Right lobe of liver (tissue), 6 donors: ENCODE results near the gene RTP3. TPM values are rescaled to one million over a fixed set of nuclear protein-coding genes. Genes with fewer than 3 reads are reported as not detected.

Experiments
- ATAC-seq, 4 donors: fragments of 200-7000 bp; cut with Tn5 transposase; one replicate each; pipeline ENCODE4 v1.9.1; 2020; ENCODE audit warnings: mild to moderate bottlenecking in 4 of 4, moderate library complexity in 4 of 4
- DNase-seq, 3 donors: peaks; one replicate each; pipeline ENCODE4 v3.0.0-alpha.2; 2020
- H3K27ac ChIP-seq, 3 donors: fragments of 200-600 bp; one replicate each; pipeline ENCODE4 v1.8.0; 2022
- H3K27me3 ChIP-seq, 2 donors: fragments of 200-600 bp; one replicate each; pipeline ENCODE4 v1.8.0; 2022
- H3K36me3 ChIP-seq, 4 donors: fragments of 200-600 bp; sonication (generic) in 1 of 4; one replicate each; pipeline versions ENCODE4 v1.5.1 to v1.8.0; 2017 to 2022; ENCODE audit warnings: control low read depth in 1 of 4
- H3K4me1 ChIP-seq, 4 donors: fragments of 200-600 bp; sonication (generic) in 1 of 4; one replicate each; pipeline versions ENCODE4 v1.5.1 to v1.8.0; 2017 to 2022; ENCODE audit warnings: control low read depth in 1 of 4
- H3K4me3 ChIP-seq, 3 donors: fragments of 200-600 bp; one replicate each; pipeline ENCODE4 v1.8.0; 2022
- H3K9me3 ChIP-seq, 4 donors: fragments of 200-600 bp; sonication (generic) in 1 of 4; one replicate each; pipeline versions ENCODE4 v1.5.1 to v1.8.0; 2017 to 2022; ENCODE audit warnings: control low read depth in 1 of 4
- CTCF ChIP-seq, 4 donors: fragments of 200-600 bp in 3 of 4; fragments of 450-650 bp in 1 of 4; IDR thresholded peaks; one replicate each; pipeline versions ENCODE4 v1.5.1 to v1.8.0; 2016 to 2022; ENCODE audit warnings: antibody characterized with exemption in 4 of 4, mild to moderate bottlenecking in 2 of 4
- POLR2A ChIP-seq: fragments of 450-650 bp; IDR thresholded peaks from one replicate; pipeline ENCODE4 v1.6.1; 2017; ENCODE audit warnings: antibody characterized with exemption, mild to moderate bottlenecking
- WGBS: methylation state at CpG from one replicate; pipeline ENCODE4 v1.1.6; 2018; ENCODE audit warnings: low coverage, low lambda C conversion rate; ENCODE audit not compliant: insufficient coverage; ENCODE audit errors: missing lambda C conversion rate; 5-methylcytosine and 5-hydroxymethylcytosine counted together
- intact Hi-C, 2 donors: fragments of 100-400 bp; cut with DNase I; formaldehyde crosslinking; loops; one replicate each; pipeline versions ENCODE4 v1.11.2 to v1.14.1; 2022
- total RNA-seq, 6 experiments: library from RNA; depleted of rRNA in 2 of 6; stranded (reverse); fragments of >200 nt in 2 of 6; fragmentation: NEBNext Ultra II Directional in 3 of 6; extraction: Animal tissue kit (Norgen Biotek cat#: 25700) in 3 of 6; gene quantifications; one replicate each; pipeline versions ENCODE4 v1.1.0 to v1.2.4, GENCODE V29; 2016 to 2023
- donor health status: DM: no; HTN: yes; CAD: no.
- donor health status: DM: no; HTN: no; CAD: no.
- donor health status: DM: no; HTN: no; CAD: no.
- donor health status: DM: no; HTN: yes; CAD: no.
- donor health status: DM: no; HTN: yes; CAD: no.

Gene RTP3
- total RNA-seq, 6 experiments from 2014 or later = 12.2 to 29.0 (median 20.9) TPM

GRCh38 chr3:46470831-46471230 lies 26.9 kb upstream of the RTP3 start:
- TF ChIP-seq POLR2A = no peak
- TF ChIP-seq CTCF (IDR thresholded peaks at IDR 0.05) = no peak
- ATAC-seq = no peak
- 86% methylated on average over 1 of the region's 4 CpGs for WGBS

GRCh38 chr3:46471371-46471914 lies 26.3 kb upstream of the RTP3 start:
- intact Hi-C loops = no loop called here
- DNase-seq = peak in 1 of 3 donors; percentile 40
- ATAC-seq = no peak
- Histone ChIP-seq H3K27me3 (no peaks in the 10 kb centered on the region), H3K9me3 (peaks cover 0 to 3% (median 0%) of the 10 kb centered on the region in 4 donors), H3K36me3 (no peaks in the 10 kb centered on the region), H3K4me3 (no peak overlapping the region), H3K4me1 (peaks cover 0 to 11% (median 0%) of the 10 kb centered on the region in 4 donors), H3K27ac (no peak overlapping the region)
- TF ChIP-seq CTCF (IDR thresholded peaks at IDR 0.05) (no peak), POLR2A (no peak)
- WGBS = no CpG with 5 or more reads among the region's 5 CpGs

More at GRCh38 chr3:46470831-46471230, 26.9 kb upstream of the RTP3 start:
- H3K27ac ChIP-seq = no peak overlapping the region
- intact Hi-C loops = no loop called here
- no peaks in the 10 kb centered on the region for H3K36me3 ChIP-seq
- no peak overlapping the region for H3K4me3 ChIP-seq
- peak in 1 of 3 donors; percentile 23 for DNase-seq
- H3K4me1 ChIP-seq = peaks cover 0 to 11% (median 0%) of the 10 kb centered on the region in 4 donors
- H3K9me3 ChIP-seq = peaks cover 0 to 3% (median 0%) of the 10 kb centered on the region in 4 donors
- no peaks in the 10 kb centered on the region for H3K27me3 ChIP-seq

- H3K36me3 ChIP-seq = no peaks in the 10 kb centered on the region
- TF ChIP-seq CTCF (IDR thresholded peaks at IDR 0.05) (no peak), POLR2A (no peak)
- H3K27ac ChIP-seq = no peak overlapping the region
- peaks cover 0 to 11% (median 0%) of the 10 kb centered on the region in 4 donors for H3K4me1 ChIP-seq
- no peak for ATAC-seq
- WGBS = 68% methylated on average over 2 of the region's 2 CpGs
- no peaks in the 10 kb centered on the region for H3K27me3 ChIP-seq
- intact Hi-C loops = no loop called here
- DNase-seq = peak in 1 of 3 donors; percentile 33
- peaks cover 0 to 3% (median 0%) of the 10 kb centered on the region in 4 donors for H3K9me3 ChIP-seq
- no peak overlapping the region for H3K4me3 ChIP-seq
These were observed 25.0 kb upstream of the RTP3 start for GRCh38 chr3:46472736-46473135.

GRCh38 chr3:46477145-46477544 lies 20.6 kb upstream of the RTP3 start:
- H3K27me3 ChIP-seq = no peaks in the 10 kb centered on the region
- intact Hi-C loops = no loop called here
- ATAC-seq = no peak
- peaks cover 0 to 3% (median 0%) of the 10 kb centered on the region in 4 donors for H3K9me3 ChIP-seq
- no peaks in the 10 kb centered on the region for H3K36me3 ChIP-seq
- H3K4me1 ChIP-seq = no peaks in the 10 kb centered on the region
- peak in 1 of 3 donors; percentile 18 for DNase-seq
- no peak for TF ChIP-seq POLR2A
- TF ChIP-seq CTCF (IDR thresholded peaks at IDR 0.05) = no peak
- WGBS = 79% methylated on average over 4 of the region's 4 CpGs
- no peak overlapping the region for H3K27ac ChIP-seq
- no peak overlapping the region for H3K4me3 ChIP-seq
